GM21423 (cell line): Measurements from ENCODE around the gene LMAN2.
"Not testable (repeated sequence)": the region's sequence is repeated elsewhere in the genome, so short reads cannot be mapped to it uniquely, and the experiment has no call there.

Source experiments
- ATAC-seq: cut with Tn5 transposase; IDR thresholded peaks from one replicate; pipeline ENCODE4 v1.9.1; 2021; ENCODE audit warnings: mild to moderate bottlenecking, moderate library complexity; ENCODE audit not compliant: unreplicated experiment

LMAN2 gene

GRCh38 chr5:177365845-177366527, 14.5 kb upstream of the LMAN2 start:
- no peak for ATAC-seq

DNA sequence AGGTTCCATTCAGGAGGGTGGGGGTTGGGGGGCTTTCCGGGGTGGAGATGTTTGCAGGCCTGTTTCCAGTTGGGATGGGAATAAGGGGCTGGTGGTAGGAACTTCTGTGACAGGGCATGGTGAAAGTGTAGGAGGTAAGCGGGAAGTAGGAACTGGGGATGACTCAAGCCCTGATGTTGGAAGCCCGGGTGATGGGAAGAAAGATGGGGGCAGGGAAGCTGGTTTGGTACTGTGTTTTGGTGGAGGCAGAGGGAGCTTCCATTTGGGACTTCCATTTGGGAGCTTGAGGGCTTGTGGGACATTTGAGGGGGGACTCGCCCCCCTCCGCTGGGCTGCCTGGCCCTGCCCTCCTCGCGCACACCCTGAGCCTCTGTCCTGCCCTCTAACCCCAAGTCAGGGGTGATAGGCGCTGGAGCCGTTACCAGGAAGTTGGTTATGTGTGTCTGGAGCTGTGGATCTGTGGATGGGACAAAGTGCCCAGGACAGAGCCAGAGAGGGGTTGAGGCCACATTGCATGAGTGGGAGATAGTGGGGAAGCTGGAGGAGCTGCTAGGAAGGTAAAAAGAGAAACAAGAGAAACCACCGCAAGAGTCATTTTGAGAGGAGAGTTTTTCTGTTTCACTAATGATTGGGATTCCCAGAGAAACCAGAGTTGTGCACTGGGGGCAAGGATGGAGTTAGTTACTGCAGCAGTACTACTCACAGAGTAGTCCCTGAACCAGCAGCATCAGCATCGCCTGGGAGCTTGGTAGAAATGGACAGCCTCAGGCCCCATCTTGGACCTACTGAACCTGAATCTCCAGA, 12.9 kb upstream of the LMAN2 start:
- ATAC-seq, result no peak

DNA sequence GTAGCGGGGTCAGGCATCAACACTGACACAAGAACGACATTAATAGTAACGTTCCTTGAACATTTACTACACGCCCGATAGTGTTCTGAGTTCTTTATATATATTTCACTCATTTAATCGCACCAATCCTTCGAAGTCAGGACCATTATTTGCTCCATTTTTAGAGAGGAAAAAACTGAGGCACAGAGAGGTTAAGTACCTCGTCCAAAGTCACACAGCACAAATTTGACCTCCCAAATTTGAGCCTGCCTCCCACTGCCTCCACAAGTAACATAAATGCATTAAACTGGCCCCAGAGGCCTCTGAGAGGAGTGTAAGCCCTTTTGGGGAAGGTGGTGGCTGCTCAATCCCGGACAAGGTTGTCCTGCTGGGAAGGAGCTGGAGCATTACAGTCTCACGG, 12.1 kb upstream of the LMAN2 start:
- ATAC-seq, result no peak

- ATAC-seq, result no peak
Measured at GRCh38 chr5:177362610-177363507, 11.4 kb upstream of the LMAN2 start.

DNA sequence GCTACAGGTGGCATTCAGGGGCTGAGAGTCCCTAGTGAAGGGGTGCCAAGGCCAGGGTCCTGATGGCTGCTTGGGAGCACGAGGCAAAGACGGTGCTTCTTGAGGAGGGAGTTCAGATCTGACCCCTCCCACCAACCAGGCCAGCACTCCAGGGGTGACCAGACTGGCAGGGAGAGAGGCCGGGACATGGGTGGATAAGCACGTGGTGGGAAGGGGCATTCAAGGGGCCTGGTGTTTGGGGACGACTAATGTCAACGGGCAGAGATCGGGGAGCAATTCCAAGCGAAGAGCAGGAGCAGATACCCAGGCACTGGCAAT, 10.8 kb upstream of the LMAN2 start:
- ATAC-seq, result no peak

GRCh38 chr5:177361418-177362291, 10.2 kb upstream of the LMAN2 start:
- ATAC-seq, result no peak

- ATAC-seq, result not testable (repeated sequence)
Measured at GRCh38 chr5:177360740-177361139, 9.3 kb upstream of the LMAN2 start.

DNA sequence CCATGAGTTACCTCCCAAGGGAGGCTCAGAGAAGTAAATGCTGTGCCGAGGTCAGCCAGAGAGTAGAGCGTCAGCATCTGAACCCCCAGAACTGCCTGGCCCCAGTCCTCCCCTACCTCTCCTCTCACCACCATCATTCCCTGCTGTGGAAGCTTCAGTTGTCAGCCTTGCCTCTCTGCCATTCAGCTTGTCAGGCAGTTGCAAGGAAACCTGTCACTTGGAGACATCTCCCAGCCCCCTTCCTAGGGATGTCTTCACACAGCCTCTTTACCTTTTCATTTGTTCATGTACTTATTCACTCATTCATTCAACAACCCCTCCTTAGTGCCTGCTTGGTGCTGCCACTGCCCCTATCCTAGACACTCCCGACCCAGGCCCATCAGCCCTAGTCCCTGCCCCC, 8.4 kb upstream of the LMAN2 start:
- no peak for ATAC-seq

- ATAC-seq, result no peak
Measured at GRCh38 chr5:177359451-177359851, 8.0 kb upstream of the LMAN2 start.

DNA sequence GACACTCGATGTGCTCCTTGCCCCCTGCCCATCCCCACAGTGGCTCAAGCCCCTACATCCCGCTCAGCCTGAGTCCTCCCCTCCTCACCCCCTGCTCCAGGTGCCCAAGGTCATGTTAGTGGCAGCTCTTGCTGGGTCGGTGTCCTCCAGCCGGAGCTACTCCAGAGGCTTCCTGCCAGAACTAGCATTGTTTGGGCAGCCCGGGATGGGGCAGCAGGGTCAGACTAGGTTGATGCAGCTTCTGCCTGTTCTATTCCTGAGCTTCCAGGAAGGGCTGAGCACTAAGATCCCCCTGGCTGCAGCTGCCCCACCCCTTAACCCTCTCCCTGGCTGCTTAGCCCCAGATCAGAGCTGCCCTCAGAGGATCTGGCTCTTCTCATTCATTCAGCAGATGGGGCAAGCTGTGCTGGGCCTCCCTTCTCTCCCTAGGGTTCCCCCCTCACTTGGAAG, 6.9 kb upstream of the LMAN2 start:
- ATAC-seq, result no peak

GRCh38 chr5:177357459-177358351, 6.2 kb upstream of the LMAN2 start, which contains the start of gene RGS14:
Gene RGS14 (plus strand): TSS chr5:177357924. CDS start chr5:177358025, 101 bp downstream.
- peak; percentile 89 for ATAC-seq

- no peak for ATAC-seq
Measured at GRCh38 chr5:177357146-177357458, 5.6 kb upstream of the LMAN2 start.

DNA sequence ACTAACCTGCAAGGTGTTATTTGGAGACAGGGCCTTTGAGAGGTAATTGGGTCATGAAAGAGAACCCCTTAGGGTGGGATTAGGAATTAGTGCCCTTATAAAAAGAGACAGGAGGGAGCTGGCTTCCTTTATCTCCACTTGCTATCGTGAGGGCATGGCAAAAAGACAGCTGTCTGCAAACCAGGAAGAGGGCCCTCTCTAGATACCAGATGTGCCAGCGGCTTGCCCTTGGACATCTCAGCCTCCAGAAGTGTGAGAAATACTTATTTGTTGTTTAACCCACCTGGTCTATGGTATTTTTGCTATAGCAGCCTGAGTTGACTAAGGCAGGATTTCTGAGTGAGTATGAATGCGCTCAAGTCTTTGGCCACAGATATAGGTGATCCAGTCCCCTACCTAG, 5.3 kb upstream of the LMAN2 start:
- ATAC-seq, result no peak

- ATAC-seq, result no peak
Measured at GRCh38 chr5:177355868-177356168, 4.3 kb upstream of the LMAN2 start.

DNA sequence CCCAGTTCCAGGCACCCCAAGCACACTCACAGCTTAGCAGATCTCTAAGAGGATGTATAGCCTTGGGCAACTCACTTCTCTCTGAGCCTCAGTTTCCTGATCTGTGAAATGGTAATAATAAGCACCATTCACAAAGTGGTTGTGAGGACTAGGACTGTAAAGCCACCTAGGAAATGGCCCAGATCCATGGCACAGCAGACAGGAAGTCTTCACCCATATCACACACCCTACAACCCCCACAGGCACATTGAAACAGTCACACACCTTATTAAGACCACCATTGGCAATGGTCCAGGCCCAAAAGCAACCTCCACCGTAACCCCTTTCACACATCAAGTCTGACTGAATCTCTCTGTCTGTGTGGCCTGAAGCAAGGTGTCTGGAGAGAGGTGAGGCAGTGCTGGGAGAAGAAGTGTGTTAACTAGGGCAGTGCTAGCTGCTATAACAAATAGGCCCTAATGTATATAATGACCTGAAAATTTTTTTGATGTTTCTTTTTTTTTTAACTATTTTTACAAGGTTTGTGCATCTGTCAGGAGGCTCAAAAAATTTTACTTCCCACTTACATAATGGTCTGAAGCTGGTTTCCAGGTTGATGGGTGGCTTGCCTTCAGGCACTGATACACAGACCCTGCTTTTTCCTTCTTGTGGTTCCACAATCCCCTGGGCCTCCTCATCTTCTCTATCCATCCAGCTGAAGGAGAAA, 3.8 kb upstream of the LMAN2 start:
- ATAC-seq, result no peak

DNA sequence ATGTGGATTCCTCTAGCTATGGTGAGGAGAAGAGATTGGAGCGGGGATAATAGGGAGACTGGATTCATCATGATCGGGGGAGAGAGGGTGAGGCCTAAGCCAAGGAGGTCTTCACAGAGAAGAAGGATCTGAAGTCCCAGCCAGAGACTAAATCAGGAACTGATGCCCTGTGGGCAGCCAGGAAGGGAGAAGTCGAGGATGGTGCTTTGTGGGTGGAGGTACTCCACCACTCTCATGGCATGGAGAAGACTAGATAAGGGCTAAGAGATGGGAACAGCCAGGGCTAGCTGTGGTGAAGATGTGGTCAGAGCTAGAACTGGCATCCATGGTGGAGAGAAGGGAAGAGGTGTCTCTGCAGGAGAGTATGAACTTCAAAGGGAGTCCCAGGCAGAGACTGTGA, 3.2 kb upstream of the LMAN2 start:
- no peak for ATAC-seq

DNA sequence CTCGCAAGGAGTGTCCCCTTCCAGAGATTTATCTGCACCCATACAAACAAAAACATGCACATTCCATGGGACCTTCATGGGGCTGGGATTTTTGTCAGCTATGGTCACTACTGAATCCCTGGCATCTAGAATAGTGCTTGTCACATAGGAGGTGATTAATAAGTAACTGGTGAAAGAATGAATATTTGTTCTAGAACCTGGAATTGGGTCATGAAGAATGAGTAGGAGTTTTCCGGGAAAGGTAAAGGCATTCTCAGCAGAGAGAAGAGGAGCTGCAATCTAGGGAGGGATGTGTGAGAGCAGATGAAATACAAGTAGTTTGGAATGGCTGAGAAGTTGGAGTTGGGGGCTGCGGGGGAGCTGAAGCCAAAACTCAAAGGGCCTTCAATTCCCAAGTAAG, 2.8 kb upstream of the LMAN2 start:
- ATAC-seq, result no peak

DNA sequence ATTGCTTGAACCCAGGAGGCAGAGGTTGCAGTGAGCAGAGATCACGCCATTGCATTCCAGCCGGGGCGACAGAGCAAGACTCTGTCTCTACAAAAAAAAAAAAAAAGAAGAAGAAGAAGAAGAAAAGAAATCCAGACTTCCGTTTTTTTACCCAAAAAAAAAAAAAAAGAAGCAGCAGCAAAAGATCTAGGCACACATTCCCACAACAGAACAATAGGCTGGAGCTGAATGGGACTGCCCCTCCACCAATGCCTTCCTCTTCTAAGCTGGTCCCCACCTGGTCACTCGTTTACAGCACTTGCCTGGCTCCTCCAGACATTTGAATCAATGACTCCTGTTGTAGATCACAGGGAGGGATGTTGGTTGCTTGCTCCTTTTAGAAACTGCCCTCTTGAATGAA, 1.6 kb upstream of the LMAN2 start:
- ATAC-seq, result no peak

- no peak for ATAC-seq
Measured at GRCh38 chr5:177350776-177351391, 584 bp downstream of the LMAN2 start.
